DOHH2 (cell line): ENCODE results near the gene PCBP2.

Source experiments
- CTCF ChIP-seq: fragments of 200-600 bp; sonication (generic); IDR thresholded peaks from one replicate; pipeline ENCODE4 v1.5.1; 2014; ENCODE audit warnings: antibody characterized with exemption, mild to moderate bottlenecking, low read depth, low read length; ENCODE audit not compliant: poor library complexity, severe bottlenecking
- EZH2phosphoT487 ChIP-seq: fragments of 200-600 bp; sonication (generic); IDR thresholded peaks from 2 replicates; pipeline ENCODE4 v1.6.1; 2017; ENCODE audit warnings: borderline replicate concordance, mild to moderate bottlenecking, antibody characterized with exemption, low read length, moderate library complexity, mixed read lengths

GRCh38 chr12:53478865-53479264 is 27.0 kb downstream of the PCBP2 start:
- no peak for TF ChIP-seq CTCF
- TF ChIP-seq EZH2phosphoT487 = no peak
